ENCODE results near the gene RAB3C.

DNA sequence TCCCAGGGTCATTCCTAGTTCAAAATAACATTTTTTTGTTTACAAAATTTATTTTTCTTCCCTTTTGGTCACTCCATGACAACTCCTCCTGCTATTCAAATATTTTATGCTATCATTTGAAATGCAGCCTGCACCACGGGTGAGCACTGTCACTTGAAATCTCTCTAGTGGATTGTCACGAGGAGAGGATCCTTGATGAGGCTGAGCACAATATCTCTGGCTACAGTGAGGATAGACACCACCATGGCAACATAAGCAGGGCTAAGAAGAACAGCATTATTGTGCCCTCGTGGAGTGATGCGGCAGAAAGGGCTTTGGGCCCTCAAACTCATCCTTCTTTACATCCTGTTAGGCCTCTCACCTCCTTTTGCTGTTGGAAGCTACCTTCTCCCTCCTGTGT is 321.9 kb downstream of the RAB3C start:
- TF ChIP-seq, protein P1, sequence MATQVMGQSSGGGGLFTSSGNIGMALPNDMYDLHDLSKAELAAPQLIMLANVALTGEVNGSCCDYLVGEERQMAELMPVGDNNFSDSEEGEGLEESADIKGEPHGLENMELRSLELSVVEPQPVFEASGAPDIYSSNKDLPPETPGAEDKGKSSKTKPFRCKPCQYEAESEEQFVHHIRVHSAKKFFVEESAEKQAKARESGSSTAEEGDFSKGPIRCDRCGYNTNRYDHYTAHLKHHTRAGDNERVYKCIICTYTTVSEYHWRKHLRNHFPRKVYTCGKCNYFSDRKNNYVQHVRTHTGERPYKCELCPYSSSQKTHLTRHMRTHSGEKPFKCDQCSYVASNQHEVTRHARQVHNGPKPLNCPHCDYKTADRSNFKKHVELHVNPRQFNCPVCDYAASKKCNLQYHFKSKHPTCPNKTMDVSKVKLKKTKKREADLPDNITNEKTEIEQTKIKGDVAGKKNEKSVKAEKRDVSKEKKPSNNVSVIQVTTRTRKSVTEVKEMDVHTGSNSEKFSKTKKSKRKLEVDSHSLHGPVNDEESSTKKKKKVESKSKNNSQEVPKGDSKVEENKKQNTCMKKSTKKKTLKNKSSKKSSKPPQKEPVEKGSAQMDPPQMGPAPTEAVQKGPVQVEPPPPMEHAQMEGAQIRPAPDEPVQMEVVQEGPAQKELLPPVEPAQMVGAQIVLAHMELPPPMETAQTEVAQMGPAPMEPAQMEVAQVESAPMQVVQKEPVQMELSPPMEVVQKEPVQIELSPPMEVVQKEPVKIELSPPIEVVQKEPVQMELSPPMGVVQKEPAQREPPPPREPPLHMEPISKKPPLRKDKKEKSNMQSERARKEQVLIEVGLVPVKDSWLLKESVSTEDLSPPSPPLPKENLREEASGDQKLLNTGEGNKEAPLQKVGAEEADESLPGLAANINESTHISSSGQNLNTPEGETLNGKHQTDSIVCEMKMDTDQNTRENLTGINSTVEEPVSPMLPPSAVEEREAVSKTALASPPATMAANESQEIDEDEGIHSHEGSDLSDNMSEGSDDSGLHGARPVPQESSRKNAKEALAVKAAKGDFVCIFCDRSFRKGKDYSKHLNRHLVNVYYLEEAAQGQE (IDR thresholded peaks at IDR 0.05; ENCODE audit: insufficient read depth in 1 of 2, low read depth in 2 of 2, low read length in 1 of 2) = no peak
- TF ChIP-seq, protein P2, sequence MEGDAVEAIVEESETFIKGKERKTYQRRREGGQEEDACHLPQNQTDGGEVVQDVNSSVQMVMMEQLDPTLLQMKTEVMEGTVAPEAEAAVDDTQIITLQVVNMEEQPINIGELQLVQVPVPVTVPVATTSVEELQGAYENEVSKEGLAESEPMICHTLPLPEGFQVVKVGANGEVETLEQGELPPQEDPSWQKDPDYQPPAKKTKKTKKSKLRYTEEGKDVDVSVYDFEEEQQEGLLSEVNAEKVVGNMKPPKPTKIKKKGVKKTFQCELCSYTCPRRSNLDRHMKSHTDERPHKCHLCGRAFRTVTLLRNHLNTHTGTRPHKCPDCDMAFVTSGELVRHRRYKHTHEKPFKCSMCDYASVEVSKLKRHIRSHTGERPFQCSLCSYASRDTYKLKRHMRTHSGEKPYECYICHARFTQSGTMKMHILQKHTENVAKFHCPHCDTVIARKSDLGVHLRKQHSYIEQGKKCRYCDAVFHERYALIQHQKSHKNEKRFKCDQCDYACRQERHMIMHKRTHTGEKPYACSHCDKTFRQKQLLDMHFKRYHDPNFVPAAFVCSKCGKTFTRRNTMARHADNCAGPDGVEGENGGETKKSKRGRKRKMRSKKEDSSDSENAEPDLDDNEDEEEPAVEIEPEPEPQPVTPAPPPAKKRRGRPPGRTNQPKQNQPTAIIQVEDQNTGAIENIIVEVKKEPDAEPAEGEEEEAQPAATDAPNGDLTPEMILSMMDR (IDR thresholded peaks at IDR 0.05) = no peak

All from Panc1 (cell line).